NT2/D1 (cell line): ENCODE results near the gene PPP3R1.

ENCODE experiments used
- DNase-seq: peaks from one replicate; pipeline ENCODE4 v3.0.0-alpha.2; 2011; ENCODE audit warnings: low read depth, low spot score
- H3K27me3 ChIP-seq: 2 replicates; pipeline ENCODE4 v1.6.0; 2011; ENCODE audit warnings: mild to moderate bottlenecking; ENCODE audit not compliant: insufficient read length, insufficient read depth
- H3K36me3 ChIP-seq: 2 replicates; pipeline ENCODE4 v1.6.1; 2011; ENCODE audit warnings: mild to moderate bottlenecking, low read length, mixed read lengths; ENCODE audit not compliant: insufficient read depth, insufficient read length
- H3K4me1 ChIP-seq: 2 replicates; pipeline ENCODE4 v1.5.1; 2011; ENCODE audit not compliant: insufficient read depth, insufficient read length
- H3K4me3 ChIP-seq: 2 replicates; pipeline ENCODE4 v1.5.1; 2011; ENCODE audit warnings: low read depth; ENCODE audit not compliant: insufficient read length
- H3K9ac ChIP-seq: 2 replicates; pipeline ENCODE4 v1.6.0; 2011; ENCODE audit warnings: low read depth; ENCODE audit not compliant: insufficient read length
- H3K9me3 ChIP-seq: 2 replicates; pipeline ENCODE4 v1.5.1; 2011; ENCODE audit warnings: mild to moderate bottlenecking, low read length; ENCODE audit not compliant: insufficient read depth
- SUZ12 ChIP-seq: IDR thresholded peaks from 2 replicates; pipeline ENCODE4 v1.6.1; 2011; ENCODE audit not compliant: insufficient read length, insufficient read depth; ENCODE audit errors: extremely low read depth
- YY1 ChIP-seq: IDR thresholded peaks from 2 replicates; pipeline ENCODE4 v1.6.1; 2011; ENCODE audit not compliant: insufficient read length, insufficient read depth
- ZNF274 ChIP-seq: IDR thresholded peaks from 2 replicates; pipeline ENCODE4 v1.6.1; 2011; ENCODE audit warnings: mild to moderate bottlenecking, low read depth, low read length

Gene PPP3R1

DNA sequence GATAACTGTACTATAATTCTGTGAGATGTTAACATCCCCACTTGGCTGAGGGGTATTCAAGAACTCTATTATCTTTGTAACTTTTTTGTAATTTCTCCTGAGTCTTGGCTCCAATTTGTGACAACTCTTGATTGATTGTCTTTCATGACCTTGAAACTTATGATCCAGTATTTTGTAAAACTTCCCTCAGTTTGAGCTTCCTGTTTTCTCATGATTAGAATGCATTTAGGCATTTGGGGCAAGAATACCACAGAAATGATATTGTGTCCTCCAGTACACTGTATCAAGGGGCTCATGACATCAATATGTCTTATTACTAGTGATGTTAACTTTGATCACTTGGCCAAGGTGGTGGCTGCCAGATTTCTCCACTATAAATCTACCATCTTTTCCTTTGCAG is 57.2 kb downstream of the PPP3R1 start:
- TF ChIP-seq YY1 (no peak), SUZ12 (no peak), ZNF274 (no peak)
- no peaks in the 10 kb centered on the region for H3K27me3 ChIP-seq
- no peaks in the 10 kb centered on the region for H3K36me3 ChIP-seq
- no peak overlapping the region for H3K4me3 ChIP-seq
- H3K9me3 ChIP-seq = no peaks in the 10 kb centered on the region
- H3K9ac ChIP-seq = no peak overlapping the region
- no peaks in the 10 kb centered on the region for H3K4me1 ChIP-seq
- no peak for DNase-seq

DNA sequence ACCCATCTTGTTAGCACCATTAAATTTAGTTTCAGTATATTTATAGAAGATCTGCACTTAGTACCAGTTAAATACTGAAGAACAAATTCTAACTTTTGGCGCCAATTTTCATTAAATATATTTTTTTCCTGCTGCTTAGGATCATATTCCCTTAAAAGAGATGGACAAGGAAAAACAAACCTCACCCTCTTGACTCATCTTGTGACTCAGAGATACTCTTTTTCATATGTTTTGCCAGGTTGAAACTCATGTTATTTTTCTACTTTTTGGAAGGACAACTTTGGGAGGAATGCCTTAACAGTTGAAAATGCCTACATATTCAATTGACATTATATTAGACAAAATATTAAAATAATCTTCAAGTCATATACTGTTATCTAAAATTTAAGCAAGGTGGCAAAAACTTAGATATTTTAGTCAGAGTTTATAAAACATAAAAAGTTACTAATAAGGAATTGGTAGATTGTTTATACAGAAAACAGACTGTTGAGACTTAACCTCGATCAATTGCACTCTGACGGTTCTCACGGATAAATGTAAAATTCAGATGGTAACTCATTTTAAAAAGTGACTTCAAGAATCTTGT is 58.5 kb downstream of the PPP3R1 start:
- DNase-seq = no peak
- H3K4me3 ChIP-seq = no peak overlapping the region
- TF ChIP-seq SUZ12 (no peak), YY1 (no peak), ZNF274 (no peak)
- no peaks in the 10 kb centered on the region for H3K4me1 ChIP-seq
- no peaks in the 10 kb centered on the region for H3K9me3 ChIP-seq
- H3K27me3 ChIP-seq = no peaks in the 10 kb centered on the region
- H3K9ac ChIP-seq = no peak overlapping the region
- no peaks in the 10 kb centered on the region for H3K36me3 ChIP-seq

DNA sequence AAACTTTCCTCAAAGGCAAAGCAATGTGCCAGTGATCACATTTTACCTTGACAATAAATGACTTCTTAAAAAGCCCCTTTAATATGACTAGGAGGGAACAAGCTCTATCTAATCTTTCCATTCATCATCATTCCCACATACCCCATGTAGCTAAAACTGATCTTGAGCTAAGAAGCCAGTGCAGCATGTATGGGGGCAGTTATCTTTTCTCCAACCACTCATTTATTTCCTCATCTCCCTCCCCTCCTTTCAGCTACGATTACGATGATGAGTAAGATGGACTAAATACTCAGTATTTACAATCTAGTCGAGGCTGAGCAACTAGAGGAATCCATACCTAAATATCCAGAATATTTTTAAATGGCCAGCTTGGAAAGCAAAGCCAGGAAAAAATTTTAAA is 59.2 kb downstream of the PPP3R1 start:
- Histone ChIP-seq H3K27me3 (no peaks in the 10 kb centered on the region), H3K9me3 (no peaks in the 10 kb centered on the region), H3K4me3 (no peak overlapping the region), H3K9ac (no peak overlapping the region), H3K36me3 (no peaks in the 10 kb centered on the region), H3K4me1 (no peaks in the 10 kb centered on the region)
- no peak for DNase-seq
- TF ChIP-seq SUZ12 (no peak), ZNF274 (no peak), YY1 (no peak)

DNA sequence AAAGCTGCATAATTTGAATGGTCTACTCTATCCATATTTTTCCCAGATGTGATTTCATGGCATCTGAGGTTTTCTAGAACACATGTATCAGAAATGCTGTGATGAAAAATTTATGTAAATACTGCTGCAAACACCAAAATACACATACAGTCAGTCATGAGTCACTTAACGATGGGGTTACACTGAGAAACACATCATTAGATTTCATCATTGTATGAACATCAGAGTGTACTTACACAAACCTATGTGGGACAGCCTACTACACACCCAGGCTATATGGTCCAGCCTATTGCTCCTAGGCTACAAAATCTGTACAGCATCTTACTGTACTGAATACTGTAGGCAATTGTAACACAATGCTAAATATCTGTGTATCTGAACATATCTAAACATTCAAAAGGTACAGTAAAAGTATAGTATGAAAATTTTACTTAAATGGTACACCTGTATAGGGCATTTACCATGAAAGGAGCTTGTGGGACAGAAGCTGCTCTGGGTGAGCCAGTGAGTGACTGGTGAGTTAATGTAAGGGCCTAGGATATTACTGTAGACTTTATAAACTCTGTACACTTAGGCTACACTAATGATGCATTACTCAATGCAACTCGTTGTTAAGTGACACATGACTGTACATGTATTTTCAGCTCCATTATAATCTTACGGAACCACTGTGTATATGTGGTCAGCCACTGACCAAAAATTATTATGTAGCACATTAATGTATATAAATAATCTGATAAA is 61.2 kb downstream of the PPP3R1 start:
- TF ChIP-seq SUZ12 (no peak), ZNF274 (no peak), YY1 (no peak)
- DNase-seq = no peak
- Histone ChIP-seq H3K9ac (no peak overlapping the region), H3K27me3 (no peaks in the 10 kb centered on the region), H3K4me1 (no peaks in the 10 kb centered on the region), H3K4me3 (no peak overlapping the region), H3K36me3 (peaks cover 5% of the 10 kb centered on the region), H3K9me3 (no peaks in the 10 kb centered on the region)

DNA sequence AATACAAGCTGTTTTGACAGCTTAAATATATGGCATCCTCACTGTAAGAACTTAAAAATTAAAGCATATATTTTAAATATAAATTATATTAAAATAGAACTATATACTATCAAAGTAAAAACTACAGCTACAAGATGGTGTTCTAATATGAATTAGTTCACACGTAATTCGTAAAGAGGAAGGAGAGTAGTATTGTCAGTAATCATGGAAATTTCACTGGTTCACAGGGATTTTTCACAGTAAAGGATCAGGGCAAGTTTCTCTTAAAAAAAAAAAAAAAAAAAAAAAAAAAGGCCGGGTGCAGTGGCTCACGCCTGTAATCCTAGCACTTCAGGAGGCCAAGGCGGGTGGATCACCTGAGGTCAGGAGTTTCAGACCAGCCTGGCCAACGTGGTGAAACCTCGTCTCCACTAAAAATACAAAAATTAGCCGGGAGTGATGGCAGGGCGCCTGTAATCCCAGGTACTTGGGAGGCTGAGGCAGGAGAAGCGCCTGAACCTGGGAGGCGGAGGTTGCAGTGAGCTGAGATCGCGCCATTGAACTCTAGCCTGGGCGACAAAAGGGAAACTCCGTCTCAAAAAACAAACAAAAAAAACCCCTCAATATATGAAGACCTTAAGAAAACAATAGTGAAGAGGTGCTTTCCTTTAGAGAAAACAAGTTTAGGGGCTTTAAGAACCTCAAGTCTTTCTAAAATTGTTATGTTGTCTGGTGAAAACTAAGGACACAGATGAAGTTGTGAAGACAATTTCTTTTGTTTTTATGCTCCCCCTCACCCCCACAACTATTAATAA is 62.1 kb downstream of the PPP3R1 start:
- TF ChIP-seq YY1 (no peak), ZNF274 (no peak), SUZ12 (no peak)
- H3K9me3 ChIP-seq = no peaks in the 10 kb centered on the region
- no peak overlapping the region for H3K9ac ChIP-seq
- DNase-seq = no peak
- H3K36me3 ChIP-seq = peaks cover 11% of the 10 kb centered on the region
- H3K4me3 ChIP-seq = no peak overlapping the region
- no peaks in the 10 kb centered on the region for H3K4me1 ChIP-seq
- H3K27me3 ChIP-seq = no peaks in the 10 kb centered on the region

DNA sequence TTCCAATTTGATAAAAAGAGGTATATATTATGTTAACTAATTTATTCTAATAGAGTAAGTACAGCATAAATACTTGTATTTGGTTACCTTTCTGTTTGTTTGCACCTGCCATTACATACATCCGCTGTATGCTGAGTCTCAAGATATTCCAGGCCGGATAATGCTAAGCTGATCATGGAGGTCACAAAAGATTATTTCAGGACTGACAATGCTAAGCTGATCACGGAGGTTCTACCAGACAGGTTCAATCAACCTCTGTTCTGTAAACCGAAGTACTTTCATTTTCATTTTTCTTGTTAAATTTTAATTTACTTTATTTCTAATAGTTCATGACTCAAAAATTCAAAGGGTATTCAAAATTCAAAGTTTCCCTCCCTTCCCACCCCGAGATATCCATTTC is 63.5 kb downstream of the PPP3R1 start:
- no peak overlapping the region for H3K4me3 ChIP-seq
- no peak for DNase-seq

DNA sequence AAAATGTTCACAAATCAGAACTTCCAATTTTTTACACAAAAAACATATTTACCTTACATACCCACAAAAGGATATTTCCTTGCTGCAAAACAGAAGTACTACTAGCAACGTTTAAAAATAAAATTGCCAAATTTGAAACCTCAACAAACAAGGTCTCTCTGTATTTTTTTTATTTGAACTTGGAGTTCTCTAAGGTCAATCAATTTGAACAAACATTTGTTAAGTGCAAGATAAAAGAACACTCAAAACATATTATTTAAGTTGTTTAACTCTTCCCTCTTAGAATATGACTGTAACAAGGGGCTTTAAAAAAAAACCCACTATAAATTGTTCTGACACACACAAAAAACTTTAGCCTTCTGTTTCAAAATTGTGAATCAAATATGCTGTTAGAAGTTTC is 65.0 kb downstream of the PPP3R1 start:
- no peak overlapping the region for H3K4me3 ChIP-seq
- H3K9me3 ChIP-seq = no peaks in the 10 kb centered on the region
- H3K4me1 ChIP-seq = no peaks in the 10 kb centered on the region
- no peaks in the 10 kb centered on the region for H3K27me3 ChIP-seq
- no peak overlapping the region for H3K9ac ChIP-seq
- peaks cover 26% of the 10 kb centered on the region for H3K36me3 ChIP-seq
- TF ChIP-seq SUZ12 (no peak), ZNF274 (no peak), YY1 (no peak)
- no peak for DNase-seq

More for the DNA sequence above, 63.5 kb downstream of the PPP3R1 start:
- Histone ChIP-seq H3K4me1 (no peaks in the 10 kb centered on the region), H3K27me3 (no peaks in the 10 kb centered on the region), H3K36me3 (peaks cover 19% of the 10 kb centered on the region), H3K9me3 (no peaks in the 10 kb centered on the region), H3K9ac (no peak overlapping the region)
- TF ChIP-seq YY1 (no peak), SUZ12 (no peak), ZNF274 (no peak)
